Mononuclear cell (primary cell): ENCODE results near the gene TMEM214. TPM values are rescaled to one million over a fixed set of nuclear protein-coding genes. Genes with fewer than 3 reads are reported as not detected.
A peak's percentile ranks its signal among the peaks of the same experiment; 100 is the strongest.

Experiments used
- H3K27me3 ChIP-seq: 2 replicates; pipeline ENCODE4 v1.6.0; 2011; ENCODE audit warnings: low read length, control low read depth; ENCODE audit not compliant: insufficient read depth
- H3K4me1 ChIP-seq: 2 replicates; pipeline ENCODE4 v1.5.1; 2011; ENCODE audit warnings: mild to moderate bottlenecking, low read length, control low read depth; ENCODE audit not compliant: insufficient read depth
- H3K4me3 ChIP-seq: 2 replicates; pipeline ENCODE4 v1.5.1; 2011; ENCODE audit warnings: mild to moderate bottlenecking, low read length, moderate library complexity
- H3K9me3 ChIP-seq: 2 replicates; pipeline ENCODE4 v1.5.1; 2011; ENCODE audit warnings: low read depth, mild to moderate bottlenecking, control low read depth, low read length
- total RNA-seq: library from RNA; depleted of rRNA; stranded (reverse); fragments of >200 nt; gene quantifications from one replicate; pipeline ENCODE4 v1.2.3, GENCODE V29; 2012

The TMEM214 gene
- total RNA-seq, 1 donor, result 10.7 TPM

DNA sequence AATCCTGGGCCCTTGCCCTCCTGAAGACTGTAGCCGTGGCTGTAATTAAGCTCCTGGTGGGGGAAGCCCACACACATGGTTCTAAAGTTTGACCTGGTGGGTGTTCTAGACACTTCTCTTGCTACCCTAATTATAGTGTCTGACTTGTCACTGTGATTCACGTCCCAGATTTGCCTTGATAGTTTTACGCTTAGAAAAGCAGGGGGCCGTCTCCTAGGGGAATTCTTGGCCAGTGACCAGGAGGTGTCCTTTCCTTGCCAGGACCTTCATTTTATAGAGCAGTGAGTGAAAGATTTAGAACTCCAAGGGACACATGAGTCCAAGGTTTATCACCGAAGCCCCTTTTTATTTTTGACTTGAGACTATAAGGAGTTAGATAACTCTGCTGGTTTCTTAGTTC is 9.0 kb downstream of the TMEM214 start:
- H3K4me3 ChIP-seq, result no peak overlapping the region
- no peaks in the 10 kb centered on the region for H3K27me3 ChIP-seq
- H3K9me3 ChIP-seq, result no peaks in the 10 kb centered on the region
- peaks cover 13% of the 10 kb centered on the region for H3K4me1 ChIP-seq

DNA sequence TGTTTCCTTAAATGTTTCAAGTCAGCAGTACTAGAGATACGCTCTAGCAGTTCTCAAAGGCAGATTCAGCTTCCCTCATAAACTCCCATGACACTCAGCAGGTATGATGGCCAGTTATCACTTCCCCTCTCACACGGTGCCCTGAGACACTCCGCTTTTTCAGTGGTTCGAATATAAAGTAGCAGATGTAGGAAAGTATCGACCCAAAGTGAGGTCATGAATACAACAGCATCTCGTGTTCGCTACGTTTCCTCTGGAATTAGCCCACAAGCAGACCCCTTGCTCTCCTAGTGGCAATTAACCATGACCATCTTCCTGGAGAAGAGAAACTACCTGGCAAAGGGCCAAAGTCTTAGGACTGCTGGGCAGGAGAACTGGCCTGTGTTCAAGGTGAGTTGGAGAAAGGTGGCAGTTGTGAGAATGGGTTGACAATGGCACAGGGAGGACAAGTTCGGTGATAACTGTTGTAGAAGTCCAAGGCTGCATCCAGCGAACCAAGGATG is 9.4 kb downstream of the TMEM214 start:
- Histone ChIP-seq H3K4me3 (no peak overlapping the region), H3K27me3 (no peaks in the 10 kb centered on the region), H3K9me3 (no peaks in the 10 kb centered on the region), H3K4me1 (peaks cover 13% of the 10 kb centered on the region)

DNA sequence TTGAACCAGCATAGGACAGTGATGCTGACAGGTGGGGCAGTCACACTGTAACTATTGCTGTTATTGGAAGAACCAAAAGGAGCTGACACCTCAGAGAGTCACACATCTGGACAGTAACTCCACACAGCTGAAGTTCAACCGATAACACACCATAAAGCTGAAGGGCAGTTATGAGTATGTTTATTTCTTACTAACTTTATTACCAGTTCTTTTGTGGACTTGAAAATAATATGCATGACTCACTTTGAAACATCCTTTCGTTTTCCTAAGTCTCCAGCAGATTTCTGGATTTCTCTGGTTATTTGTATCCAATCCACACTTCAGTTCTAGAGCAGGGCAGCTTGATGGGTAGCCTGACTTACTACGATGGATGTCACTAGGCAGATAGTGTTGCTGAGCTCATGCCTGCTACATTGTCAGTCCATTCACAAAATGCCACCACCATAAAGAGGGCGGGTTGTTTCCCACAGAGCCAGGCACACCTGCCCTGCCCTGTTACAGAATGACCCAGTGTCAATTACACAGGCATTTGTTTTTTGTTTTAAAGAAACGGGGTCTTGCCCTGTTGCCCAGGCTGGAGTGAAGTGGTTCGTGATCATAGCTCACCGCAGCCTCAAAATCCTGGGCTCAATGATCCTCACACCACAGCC is 10.3 kb downstream of the TMEM214 start:
- Histone ChIP-seq H3K4me1 (peaks cover 13% of the 10 kb centered on the region), H3K27me3 (no peaks in the 10 kb centered on the region), H3K9me3 (no peaks in the 10 kb centered on the region), H3K4me3 (no peak overlapping the region)

DNA sequence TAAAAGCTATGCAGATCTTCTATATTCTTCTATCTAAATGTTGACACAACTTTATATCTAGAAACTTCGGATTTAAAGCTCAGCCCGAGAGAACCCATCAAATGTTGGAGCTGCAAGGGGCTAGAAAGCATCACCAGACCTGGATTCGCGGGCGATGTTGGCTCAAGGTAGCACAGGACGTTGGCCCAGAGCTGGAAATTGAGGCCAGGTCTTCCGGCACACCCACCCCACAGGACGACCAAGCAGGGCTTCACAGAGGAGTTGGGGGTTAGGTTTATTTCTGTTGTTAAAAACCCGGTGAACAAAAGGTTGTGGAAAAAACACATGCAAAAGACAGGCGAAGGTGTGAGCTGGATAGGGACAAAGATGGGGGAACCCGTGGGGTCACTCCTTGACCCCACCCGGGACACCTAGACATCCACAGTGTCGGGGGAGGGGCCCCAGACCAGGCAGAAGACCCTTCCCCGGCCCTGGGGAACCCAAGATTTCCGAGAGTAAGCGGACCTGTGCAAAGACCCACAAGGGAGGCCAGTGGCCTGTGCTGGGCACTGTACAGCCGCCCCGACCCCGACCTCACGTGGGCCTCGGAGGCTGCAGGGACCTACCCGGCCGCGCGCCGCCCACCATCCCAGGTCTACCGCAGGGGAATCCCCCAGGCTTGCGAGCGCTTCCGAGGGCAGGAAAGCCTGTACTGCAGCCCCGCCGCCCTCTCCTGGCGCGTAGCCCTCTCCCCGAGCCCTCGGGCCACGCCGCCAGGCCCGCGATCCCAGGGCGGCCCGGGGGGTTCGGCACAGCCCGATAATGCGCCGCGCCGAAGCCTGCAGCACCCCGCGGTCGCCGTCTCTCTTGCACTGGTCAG is 16.9 kb downstream of the TMEM214 start:
- Histone ChIP-seq H3K27me3 (no peaks in the 10 kb centered on the region), H3K4me3 (peak overlapping the region; percentile 78), H3K9me3 (no peaks in the 10 kb centered on the region), H3K4me1 (peaks cover 21% of the 10 kb centered on the region)

DNA sequence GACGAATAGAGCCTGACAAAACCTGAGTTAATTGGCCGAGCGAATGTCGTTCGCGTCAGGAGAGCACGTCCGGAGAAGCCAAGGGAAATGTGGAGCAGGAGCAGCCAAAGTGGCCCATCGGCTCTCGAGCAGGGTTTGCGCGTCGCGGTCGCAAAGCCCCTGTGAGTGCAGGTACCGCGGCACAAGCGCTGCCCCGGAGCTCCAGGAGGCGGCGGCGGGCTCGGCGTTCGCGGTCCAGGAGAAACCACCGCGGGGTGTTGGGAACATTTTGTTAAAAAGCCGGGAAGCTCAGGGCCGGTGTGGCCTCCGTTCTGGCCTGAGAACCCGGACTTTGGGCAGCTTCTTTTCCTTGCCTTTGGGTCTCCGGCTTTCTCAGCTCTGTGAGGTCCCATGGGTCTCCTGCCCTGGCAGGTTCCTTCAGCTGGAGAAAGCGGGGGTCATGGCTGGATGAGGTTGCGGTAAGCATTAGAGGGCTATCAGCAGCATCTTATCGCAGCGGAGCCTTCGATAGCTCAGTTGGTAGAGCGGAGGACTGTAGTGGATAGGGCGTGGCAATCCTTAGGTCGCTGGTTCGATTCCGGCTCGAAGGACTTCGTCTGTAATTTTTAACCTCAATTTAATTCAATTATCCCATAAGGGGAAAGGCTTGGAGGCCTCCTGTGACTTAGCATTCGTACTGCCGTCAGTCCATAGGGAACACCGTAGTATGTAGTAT is 17.7 kb downstream of the TMEM214 start:
- Histone ChIP-seq H3K4me1 (peaks cover 21% of the 10 kb centered on the region), H3K9me3 (no peaks in the 10 kb centered on the region), H3K4me3 (peak overlapping the region; percentile 78), H3K27me3 (no peaks in the 10 kb centered on the region)

DNA sequence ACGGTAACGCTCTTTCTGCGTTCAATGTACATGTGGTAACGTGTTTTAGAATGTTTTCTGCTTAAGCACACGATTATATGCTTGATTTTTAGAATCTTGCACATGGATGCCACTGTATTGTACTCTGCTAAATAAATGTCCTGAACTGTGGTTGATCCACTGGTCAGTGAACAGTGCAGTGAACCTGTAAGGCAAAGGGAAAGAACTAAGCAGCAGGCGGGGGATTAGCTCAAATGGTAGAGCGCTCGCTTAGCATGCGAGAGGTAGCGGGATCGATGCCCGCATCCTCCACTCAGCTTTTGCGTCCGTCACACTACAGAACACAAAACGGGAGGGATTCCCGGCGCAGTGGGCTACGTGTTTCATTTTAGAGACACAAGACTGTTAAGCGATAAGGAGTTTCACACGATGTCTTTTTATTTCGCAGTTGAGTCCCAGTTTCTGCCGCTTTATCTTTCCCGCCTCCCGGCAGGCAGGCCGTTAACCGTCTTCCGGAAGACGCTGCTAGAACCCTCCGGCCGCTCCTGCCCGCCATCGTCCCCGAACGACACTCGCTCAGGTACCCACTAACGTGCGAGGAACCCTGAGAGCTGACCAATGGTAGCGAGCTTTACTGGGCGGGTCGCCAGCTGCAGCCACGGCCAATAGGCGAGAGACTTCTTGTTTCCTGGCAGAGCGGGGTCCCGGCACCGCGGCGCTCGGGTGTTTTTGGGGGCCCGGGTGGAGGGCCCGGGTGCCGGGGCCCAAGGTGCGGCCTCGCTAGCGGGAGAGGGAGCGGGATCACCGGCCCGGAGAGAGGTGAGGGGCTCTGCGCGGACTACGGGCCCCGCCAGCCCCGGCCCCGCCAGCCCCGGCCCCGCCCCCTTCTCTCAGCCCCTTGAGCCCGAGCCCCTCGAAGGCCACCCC is 18.5 kb downstream of the TMEM214 start, which contains the start of gene AGBL5:
Gene AGBL5 (plus strand): TSS at position 673 of the 906 bp plus-strand sequence. CDS start 1,291 bp downstream, outside the sequence.
- H3K9me3 ChIP-seq, result no peaks in the 10 kb centered on the region
- no peaks in the 10 kb centered on the region for H3K27me3 ChIP-seq
- peaks cover 21% of the 10 kb centered on the region for H3K4me1 ChIP-seq
- H3K4me3 ChIP-seq, result peak within 1 kb of the TSS; percentile 78

DNA sequence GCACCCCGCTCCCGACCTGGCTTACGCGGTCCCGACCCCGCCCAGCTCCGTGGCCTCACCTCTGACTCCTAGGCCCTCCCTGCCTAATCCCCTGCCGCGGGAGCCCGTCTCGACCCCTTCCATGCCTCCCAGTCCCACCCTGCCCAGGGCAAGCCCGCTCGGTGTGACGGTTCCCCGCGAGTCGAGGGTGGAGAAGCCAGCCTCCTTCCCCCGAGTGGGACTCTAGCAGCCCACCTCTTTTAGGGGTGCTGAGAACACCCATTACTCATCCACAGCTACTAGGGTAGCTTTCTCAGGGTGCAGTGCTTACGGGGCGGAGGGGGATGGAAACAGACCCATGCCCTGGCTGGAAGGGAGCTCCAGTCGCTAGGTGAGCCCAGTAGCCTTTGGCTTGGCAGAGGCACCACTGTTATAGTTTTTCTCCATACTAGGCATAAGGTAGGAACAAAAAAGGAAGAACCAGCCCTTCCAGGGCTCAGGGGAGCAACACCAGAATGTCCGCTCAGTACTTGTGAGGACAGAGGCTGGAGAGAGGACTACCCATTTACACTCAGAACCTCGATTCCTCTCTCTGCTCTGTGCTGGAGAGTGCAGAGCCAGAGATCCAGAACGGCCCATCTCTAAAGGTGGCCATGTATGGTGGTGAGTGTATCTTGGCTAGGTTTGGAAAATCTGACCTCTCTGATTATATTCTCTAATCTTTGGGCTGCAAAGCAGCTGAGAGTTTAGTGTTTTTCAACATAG is 19.3 kb downstream of the TMEM214 start:
- Histone ChIP-seq H3K4me3 (peak overlapping the region; percentile 78), H3K27me3 (no peaks in the 10 kb centered on the region), H3K9me3 (no peaks in the 10 kb centered on the region), H3K4me1 (peaks cover 21% of the 10 kb centered on the region)

DNA sequence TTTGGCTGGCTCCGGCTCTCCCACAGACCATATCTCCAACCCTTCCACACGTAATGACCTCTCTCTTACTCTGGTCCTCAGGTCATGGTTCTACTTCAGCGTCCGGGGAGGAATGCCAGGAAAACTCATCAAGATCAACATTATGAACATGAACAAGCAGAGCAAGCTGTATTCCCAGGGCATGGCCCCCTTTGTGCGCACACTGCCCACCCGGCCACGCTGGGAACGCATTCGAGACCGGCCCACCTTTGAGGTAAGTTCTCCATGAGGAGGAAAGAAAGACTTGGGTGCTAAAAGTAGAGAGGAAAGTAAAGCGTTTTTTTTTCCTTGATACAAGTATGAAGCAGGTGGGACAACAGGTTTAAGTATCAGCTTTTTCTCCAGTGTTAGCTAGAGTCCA is 20.6 kb downstream of the TMEM214 start:
- no peaks in the 10 kb centered on the region for H3K9me3 ChIP-seq
- no peaks in the 10 kb centered on the region for H3K27me3 ChIP-seq
- no peak overlapping the region for H3K4me3 ChIP-seq
- peaks cover 21% of the 10 kb centered on the region for H3K4me1 ChIP-seq

DNA sequence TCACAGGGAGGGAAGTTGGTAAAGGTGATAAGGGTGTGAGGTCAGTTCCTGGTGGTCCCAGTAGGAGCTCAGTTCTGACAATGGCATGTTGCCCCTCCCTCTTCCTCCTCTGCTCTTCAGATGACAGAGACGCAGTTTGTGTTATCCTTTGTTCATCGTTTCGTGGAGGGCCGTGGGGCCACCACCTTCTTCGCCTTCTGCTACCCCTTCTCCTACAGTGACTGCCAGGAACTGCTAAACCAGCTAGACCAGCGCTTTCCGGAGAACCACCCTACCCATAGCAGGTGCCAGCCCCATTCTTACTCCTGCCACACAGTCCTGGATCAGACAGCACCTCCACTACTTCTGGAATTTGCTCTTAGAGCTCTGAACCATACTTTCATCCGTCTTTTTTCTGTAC is 21.0 kb downstream of the TMEM214 start:
- H3K27me3 ChIP-seq, result no peaks in the 10 kb centered on the region
- H3K4me1 ChIP-seq, result peaks cover 21% of the 10 kb centered on the region
- no peak overlapping the region for H3K4me3 ChIP-seq
- H3K9me3 ChIP-seq, result no peaks in the 10 kb centered on the region

DNA sequence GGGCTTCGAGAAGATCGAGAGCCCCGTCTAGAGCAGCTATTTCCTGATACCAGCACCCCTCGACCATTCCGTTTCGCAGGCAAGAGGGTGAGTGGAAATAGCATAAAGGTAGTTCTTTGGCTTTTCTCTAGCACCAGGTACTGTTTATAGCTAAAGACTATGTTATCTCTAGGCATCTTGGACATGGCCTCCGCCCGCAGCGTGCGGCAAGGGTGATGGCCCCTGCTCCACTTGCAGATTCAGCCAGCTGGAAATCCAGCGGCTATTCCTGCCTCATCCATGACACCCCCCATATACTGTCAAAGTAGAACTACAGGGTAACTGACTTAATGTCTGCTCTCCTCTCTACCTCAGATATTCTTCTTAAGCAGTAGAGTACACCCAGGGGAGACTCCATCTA is 22.0 kb downstream of the TMEM214 start:
- Histone ChIP-seq H3K9me3 (no peaks in the 10 kb centered on the region), H3K4me1 (peaks cover 15% of the 10 kb centered on the region), H3K27me3 (no peaks in the 10 kb centered on the region), H3K4me3 (no peak overlapping the region)

DNA sequence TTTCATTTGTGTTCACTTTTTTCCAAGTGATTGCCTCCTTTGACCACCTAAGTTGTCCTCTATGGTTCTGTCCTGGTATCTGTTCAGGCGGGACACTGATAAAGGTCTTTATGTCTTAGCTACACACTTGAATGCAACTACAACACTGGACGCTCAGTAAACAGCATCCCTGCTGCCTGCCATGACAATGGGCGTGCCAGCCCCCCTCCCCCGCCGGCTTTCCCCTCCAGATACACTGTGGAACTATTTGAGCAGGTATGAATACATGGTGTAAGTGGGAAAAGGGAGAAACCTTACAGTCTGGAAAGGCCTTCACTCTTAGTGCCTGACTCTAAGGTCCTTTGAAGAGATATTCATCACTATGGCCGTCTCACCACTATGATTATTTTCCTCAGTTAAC is 24.4 kb downstream of the TMEM214 start:
- Histone ChIP-seq H3K9me3 (no peaks in the 10 kb centered on the region), H3K4me1 (peaks cover 3% of the 10 kb centered on the region), H3K27me3 (no peaks in the 10 kb centered on the region), H3K4me3 (no peak overlapping the region)

DNA sequence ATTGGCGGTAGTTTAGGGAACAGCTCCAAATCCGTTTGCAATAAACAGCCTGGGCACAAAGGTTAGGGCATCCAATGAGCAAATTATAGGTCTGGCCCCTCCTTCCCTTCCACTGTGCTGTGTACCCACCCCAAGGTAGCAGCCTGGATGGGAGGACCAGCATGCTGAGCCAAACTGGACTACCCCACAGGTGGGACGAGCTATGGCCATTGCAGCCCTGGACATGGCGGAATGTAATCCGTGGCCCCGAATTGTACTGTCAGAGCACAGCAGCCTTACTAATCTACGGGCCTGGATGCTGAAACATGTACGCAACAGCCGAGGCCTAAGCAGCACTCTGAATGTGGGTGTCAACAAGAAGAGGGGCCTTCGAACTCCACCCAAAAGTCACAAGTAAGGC is 25.4 kb downstream of the TMEM214 start:
- Histone ChIP-seq H3K27me3 (no peaks in the 10 kb centered on the region), H3K9me3 (no peaks in the 10 kb centered on the region), H3K4me3 (no peak overlapping the region), H3K4me1 (no peaks in the 10 kb centered on the region)

DNA sequence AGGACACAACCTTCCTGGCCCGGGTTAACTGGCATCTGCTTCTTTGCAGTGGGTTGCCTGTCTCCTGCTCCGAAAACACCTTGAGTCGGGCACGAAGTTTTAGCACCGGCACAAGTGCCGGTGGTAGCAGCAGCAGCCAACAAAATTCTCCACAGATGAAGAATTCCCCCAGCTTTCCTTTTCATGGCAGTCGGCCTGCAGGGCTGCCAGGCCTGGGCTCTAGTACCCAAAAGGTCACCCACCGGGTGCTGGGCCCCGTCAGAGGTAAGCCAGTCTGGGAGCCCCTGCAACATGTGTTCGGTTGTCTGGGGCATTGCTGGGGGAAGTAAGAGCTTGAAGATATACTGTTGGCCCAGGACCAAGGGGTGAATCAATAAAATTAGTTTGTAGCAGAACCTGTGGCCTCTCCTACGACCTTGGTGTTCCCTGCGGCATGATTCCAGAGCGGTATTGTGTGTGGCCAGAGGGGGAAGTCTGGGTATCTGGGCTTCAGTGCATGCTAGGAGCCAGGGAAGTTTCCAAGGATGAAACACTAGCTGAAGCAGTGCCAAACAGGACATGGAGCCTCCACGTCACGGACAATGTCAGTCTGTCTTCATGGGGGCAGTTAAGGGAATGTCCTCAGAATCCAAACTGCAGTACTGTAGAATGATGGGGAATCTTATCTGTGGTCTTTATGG is 26.5 kb downstream of the TMEM214 start:
- no peaks in the 10 kb centered on the region for H3K9me3 ChIP-seq
- no peaks in the 10 kb centered on the region for H3K4me1 ChIP-seq
- H3K27me3 ChIP-seq, result no peaks in the 10 kb centered on the region
- H3K4me3 ChIP-seq, result no peak overlapping the region
